Embryonic facial prominence (tissue), 1 donor: ENCODE results near the gene E2F4.

Experiments
- DNase-seq: peaks from one replicate; pipeline ENCODE4 v3.0.0-alpha.2; 2016; ENCODE audit errors: extremely low spot score

E2F4 gene, protein sequence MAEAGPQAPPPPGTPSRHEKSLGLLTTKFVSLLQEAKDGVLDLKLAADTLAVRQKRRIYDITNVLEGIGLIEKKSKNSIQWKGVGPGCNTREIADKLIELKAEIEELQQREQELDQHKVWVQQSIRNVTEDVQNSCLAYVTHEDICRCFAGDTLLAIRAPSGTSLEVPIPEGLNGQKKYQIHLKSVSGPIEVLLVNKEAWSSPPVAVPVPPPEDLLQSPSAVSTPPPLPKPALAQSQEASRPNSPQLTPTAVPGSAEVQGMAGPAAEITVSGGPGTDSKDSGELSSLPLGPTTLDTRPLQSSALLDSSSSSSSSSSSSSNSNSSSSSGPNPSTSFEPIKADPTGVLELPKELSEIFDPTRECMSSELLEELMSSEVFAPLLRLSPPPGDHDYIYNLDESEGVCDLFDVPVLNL

DNA sequence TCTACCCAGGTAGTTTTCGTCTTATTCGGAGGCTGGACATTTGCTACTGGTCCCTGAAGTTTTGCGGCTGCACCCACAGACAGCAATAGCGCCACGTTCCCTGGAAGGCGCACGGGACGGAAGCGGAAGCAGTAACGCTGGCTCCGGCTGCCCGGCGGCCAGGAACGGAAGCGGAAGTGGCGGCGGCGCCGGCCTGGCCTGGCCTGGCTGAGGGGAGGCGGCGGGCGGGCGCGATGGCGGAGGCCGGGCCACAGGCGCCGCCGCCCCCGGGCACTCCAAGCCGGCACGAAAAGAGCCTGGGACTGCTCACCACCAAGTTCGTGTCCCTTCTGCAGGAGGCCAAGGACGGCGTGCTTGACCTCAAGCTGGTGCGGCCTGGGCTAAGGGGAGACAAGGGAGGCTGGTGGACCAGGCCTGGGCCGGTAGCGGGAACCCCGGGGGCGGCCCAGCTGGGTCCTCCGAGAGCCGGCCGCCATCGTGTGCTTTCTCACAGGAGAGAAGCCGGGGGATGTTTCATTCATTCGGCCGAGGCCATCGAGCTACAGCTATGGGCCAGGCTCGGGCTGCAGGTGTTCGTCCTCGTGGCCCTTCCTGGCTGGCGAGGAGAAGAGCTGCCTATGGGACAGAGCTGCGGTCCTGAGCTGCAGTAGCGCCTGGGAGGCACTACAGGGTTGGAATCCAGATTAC, at the start of gene E2F4:
E2F4 (plus strand) TSS at position 161 of the 687 bp plus-strand sequence; CDS start at position 234, 73 bp downstream.
- peak; percentile 82 for DNase-seq

DNA sequence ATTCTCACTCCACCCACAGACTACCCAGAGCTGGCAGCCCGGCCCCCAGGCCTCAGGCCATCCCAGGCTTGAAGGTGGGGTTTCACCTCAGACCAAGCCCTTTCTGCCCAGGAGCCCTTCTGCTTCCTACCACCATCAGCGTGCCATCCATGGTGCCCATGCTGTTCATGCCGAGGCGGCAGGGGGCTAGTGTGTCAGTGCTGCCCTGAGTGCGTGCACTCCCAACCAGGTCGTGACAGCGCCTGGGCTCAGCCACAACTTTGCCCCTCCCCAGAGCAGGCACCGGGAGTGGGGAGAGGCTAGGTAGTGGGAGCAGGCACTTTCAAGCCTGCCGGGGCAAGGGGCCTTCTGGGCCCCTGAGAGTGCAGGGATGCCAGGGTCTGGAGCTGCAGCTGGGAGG, 49.6 kb upstream of the E2F4 start:
- DNase-seq = no peak

DNA sequence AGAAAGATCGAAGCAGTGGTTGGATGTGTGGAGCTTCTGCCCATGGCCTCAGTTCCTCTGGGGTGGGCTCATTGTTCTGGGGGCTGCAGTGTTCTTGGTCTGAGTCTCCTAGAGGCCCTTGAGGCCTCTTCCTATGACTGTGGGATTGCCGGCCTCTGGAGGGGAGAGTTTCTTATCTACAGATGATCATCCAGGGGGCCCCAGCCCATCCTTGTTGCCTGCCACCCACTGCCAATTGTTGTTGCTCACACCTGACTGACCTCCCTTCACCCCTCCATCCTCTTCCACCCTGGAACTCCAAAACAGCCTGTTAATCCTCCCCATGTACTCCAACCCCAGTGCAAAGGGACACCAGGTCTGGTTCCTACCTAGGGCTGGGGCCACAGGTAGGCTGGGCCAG, 47.0 kb upstream of the E2F4 start:
- DNase-seq = no peak

DNA sequence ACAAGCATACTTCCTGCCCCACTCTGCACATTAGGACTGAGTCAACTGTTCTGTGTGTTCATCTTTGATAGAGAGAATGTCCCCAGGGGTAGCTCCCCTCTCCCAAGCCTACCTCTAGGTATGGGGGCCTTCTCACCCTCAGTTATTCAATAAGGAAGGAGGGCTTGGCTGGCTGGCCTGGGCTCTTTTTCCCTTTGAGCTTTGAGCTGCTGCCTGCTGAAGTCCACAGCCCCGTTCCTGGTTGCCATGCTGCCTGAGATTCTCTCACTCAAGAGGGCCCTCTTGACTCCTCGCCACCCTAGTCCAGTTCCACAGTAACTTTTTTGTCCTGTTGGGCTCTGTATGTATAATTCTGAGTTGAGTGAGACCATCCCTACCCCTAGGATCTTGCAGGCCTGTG, 46.2 kb upstream of the E2F4 start:
- no peak for DNase-seq

DNA sequence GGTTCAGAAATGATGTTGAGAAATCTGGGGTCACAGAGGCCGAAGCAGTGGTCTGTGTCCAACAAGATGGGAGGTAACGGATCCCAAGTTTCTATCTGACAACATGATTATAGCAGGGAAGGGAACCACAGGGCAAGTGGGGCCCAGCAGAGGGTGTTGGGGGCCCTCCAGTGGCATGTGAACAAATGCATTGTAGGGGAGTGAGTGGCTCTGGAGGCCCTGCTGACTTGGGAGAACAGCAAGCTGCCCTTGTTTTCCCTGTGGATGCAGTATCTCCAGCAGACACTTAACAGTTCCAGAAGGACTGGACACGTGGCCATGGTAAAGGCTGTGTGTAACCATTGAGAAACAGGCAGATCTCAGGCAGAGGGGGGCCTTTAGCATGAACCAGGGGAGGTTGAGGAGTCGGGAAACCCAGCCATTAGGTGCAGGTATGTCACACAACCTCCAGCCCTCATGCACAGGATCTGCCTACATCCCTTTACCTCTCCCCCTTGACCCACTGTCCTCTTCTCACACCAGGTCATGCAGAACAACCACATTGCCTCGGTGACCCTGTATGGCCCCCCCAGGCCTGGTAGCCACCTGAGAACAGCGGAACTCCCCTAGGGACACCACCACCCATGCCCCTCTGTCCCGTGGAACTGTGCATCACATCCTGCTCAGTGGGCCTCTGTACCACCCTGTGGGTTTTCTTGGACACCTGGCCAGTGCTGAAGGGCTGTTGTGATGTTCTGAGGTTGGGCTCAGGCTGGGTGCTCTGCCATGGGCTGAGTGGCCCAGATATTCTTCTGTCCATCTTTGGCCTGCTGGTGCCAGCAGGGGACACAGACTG, 45.2 kb upstream of the E2F4 start:
- no peak for DNase-seq

DNA sequence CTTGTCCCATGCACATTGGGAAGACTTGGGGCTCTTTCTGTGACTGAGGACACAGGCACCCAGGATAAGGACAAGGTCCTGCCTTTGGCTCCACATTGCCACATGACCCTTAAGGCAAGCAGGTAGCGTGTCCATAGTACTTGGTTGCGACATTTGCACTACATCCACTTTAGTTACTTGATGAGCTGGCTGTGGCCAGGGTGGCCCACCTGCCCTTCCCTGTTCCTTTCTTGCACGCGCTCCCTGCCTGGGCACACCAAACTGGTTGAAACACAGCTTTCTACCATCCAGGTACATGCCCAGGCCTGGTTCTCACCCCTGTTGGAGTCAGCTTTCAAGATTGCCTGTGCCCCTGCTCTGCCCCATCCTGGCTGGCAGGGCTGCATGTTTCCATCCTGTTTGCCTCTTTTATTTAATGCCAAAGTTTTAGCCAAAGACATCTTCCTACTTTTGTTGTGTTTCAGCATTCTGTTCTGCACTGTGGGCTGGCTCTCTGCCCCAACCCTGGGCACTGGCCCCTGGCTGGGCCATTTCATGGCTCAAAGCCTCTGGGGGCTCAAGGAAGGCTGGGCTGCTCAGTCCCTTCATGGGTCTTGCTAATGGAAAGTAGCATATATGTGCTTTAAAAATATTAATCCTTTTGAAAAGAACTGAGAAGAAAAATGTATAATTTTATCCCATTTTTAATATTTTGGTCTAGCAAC, 44.4 kb upstream of the E2F4 start:
- no peak for DNase-seq

DNA sequence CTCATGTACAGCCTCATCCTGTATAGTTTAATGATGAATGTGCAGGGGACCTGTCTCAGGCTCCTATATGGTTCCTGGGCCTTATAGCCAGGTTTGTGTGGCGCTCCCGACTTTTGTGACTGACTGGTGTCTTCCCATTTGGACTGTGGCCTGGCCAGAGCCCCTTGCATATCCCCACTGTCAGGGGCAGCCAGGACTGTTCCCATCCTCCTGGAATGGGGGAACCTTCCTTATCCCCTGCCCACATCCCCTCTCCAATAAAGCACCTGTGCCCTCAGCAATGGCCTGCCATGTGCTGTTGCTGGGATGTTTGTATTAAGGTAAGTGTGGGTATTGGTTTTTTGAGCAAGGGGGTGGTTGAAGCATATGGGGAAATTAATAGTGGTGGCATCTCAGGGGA, 43.7 kb upstream of the E2F4 start:
- no peak for DNase-seq

DNA sequence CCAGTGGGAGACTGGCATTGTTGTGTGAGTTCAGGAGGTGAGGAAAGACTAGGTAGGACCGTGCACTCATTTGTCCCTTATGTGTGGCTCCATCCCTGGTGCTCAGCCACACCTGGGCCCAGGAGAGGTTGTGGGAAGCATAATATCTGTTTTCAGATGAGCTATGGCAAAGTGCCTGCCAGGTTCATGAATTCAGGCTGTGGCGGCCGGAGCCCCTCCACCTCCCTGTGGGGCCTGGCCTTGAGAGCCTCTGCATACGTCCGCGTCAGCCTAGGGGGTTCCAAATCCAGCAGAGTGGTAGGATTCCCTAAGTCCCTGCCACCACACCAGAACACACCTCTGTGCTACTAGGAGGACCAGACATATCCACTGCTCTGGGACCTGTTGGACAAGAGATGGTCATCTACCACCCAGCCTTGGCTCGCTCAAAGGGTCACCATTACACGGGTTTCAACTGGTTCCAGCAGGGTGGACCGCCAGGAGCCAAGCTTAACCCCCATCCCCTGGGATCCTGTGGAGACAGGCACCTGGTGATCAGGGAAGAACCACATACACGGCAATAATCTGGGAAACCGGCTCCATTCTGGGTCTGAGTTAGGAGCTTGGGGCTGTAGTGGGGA, 43.2 kb upstream of the E2F4 start:
- no peak for DNase-seq

DNA sequence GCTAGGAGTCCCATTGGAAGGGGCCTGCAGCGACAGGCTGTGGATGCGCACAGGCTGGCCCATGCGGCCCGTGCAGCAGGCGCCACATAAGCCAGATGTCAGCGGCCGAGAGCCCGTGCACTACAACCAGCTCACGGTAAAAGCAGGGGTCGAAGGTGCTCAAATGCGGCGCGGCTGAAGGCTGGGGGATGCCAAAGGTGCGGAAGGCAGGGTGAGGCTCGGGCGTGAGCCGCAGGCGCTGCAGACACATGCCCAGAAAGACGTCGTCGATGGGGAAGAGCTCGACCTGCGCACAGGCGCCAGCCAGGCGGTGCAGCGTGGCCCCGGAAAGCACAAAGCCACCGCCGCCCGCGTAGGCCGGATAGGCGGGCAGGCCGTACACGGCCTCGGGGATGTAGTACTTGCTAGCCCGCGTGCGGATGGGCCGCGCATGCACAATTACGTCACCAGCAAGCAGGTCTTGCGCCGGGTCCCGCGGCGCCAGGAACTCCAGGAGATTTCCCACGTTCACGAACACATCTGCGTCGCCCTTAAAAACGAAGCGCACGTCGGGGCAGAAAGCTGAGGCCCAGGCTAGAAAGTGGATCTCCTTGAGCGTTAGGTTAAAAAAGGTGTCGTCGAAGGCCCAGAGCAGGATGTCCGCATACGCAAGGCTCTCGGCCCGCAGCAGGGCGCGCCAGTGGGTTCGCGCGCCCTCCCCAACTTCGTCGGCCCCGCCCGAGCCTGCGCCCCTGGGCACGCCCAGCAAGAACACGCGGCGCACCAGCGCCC, 42.5 kb upstream of the E2F4 start:
- no peak for DNase-seq

DNA sequence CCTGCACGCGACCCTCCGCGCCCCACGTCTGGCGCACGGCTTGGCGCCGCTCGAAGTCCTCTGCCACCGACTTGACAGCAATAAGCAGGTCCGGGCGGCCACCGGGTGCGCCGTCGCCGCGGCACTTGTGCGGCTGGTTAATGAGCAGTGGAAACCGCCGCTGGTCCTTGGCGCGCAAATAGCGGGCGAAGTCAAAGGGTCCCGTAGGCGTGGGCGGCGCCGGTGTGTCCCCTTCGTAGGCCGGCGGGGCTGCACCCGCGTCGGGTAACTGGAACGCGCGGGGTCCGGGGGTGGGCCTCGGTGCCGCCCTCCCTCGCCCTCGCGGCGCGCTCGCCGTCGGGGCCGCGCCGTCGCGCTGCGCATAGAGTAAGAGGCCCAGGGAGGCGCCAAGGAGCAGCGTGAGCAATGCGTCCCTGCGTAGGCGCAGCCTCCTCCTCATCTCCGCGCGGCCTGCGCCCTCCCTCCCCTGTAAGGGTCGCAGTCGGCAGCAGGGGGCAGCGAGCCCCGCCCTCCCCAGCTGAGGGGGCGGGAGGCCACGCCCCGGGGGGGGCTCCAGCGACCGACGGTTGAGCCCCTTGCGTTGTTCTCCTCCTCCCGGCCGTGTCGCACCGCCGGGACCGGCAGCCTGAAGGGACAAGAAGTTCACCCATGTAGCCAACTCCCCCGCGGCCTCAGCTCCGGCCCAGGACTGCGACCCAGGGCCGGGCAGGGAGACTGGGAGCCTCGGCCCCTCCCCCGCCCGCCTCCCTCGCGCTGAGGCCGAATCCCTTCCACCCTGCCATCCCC, 41.7 kb upstream of the E2F4 start:
- DNase-seq = no peak

DNA sequence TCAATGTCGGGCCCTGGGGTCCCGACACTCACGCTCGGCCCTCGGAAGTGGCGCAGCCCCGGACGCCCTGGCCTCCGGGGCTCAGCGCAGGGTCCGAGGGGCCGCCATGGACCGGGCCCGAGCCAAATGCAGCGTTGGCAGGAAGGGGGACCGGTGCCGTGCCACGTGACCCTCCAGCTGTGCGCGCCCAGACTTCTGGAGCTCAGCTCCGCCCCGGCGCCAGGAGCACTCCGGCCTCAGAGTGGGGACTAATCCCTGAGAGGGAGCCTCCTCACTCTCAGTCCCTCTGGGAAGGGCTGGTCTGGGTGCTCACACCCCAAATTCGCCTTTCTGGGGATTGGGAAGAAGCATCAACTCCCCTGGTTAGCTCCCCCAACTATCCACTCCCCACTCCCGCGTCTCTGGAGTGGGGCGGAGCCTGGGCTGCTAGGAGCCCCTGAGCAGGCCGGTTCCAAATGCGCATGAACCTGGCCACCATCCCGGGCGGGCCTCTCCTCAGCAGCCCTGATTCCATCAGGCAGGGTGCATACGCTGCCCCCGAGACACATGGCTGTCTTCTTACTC, 41.0 kb upstream of the E2F4 start, which contains the start of gene B3GNT9:
B3GNT9 (minus strand) TSS at position 166 of the 564 bp plus-strand sequence. CDS start 513 bp downstream, outside the sequence.
- DNase-seq = no peak

DNA sequence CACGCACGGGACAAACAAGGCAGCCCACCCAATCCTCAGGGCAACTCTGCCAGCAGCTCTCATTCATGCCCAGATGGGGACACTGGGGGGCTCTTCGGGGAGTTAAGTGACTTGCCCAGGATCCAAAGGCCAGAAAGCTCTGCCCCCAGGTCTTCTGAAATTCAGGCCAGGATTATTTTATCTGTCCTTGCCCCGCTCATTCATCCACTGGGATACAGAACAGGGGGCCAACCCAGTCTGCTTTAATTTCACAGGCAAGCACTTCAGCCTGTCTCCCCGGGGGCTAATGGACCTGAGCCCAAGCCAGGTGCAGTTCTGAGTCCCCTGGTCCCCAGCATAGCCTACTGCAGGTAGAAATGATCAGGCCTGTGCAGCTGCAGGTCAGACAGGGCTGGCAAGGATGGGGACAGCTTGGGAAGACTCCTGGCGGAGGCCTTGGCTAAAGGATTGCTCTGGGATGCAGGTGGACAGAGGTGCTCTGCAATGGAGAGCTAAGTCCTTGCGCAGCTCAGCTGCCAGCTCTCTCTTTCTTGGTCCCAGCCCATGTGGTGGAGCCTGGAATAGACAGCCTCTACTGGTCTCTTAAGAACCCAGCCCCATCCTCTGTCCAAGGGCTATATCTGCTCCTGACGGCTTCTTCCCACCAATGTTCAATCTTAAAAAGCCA, 40.4 kb upstream of the E2F4 start:
- DNase-seq = no peak

DNA sequence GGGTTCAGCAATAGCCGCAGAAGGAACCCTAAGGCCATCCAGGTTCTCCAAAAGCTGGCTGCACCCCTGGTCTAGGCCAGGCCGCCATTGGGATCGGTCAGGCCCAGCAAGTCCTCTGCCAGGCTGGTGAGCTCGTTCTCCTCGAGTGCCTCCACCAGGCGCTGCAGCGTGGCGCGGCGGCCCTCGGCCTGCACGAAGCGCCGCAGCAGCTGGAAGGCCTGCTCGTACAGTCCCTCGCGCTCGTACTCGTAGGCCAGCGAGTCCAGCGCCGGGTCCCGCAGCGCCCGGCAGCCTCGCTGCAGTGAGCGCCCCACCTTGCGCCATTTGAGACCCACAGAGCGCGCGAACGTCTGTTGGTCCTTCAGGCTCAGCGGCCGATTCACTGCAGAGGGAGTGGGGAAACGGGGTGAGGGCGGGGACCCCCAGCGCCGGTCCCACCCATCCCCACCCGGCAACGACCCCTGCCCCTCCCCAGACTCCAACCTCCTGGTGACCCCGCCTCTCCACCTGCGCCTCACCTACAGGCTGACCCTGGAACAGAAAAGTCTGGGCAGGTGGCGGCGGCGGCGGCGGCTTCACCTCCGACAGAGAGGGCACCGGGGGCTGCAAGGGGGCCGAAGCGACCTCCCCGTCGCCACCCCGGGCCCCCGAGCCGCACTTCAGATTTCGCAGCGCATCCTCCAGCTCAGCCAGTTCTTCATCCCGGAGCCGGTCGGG, 37.2 kb upstream of the E2F4 start:
- DNase-seq = no peak

DNA sequence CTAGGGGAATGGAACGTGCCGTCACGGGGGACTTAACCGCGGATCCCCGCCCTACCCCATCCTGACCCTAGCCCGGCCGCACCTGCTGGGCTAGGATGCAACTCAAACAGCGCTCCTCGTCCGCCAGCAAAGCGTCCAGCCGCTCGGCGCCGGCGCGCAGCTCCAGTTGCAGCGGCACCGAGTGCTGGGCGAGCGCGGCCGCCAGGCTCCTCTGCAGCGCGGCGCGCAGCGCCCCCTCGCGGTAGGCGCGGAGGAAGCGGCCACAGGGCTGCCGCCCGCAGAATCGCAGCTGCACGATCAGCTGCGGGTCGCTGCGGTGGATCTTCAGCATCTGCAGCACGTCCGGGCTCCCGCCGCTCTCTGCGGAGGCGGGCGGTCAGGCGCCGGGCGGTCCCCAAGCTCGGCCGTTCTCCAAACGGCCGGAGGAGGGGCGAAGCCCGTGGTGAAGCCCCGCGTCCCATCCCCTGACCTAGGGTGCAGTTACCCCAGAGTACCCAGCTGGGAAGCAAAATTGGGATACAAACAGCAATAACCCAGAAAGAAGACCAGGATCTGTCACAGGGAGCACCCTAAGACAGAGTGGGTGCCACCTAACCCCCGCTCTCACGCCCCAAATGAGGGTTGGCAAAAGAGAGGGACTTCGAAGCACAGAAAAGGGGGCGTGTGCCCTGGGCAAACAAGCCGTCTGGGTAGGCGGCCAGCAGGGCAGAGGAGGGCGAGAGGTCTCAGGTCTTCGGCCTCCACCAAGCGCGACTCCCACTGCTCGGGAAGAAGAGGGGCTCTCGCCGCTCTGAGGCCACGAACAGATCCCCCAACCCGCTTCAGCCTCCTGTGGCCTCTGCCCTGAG, 36.4 kb upstream of the E2F4 start:
- no peak for DNase-seq

DNA sequence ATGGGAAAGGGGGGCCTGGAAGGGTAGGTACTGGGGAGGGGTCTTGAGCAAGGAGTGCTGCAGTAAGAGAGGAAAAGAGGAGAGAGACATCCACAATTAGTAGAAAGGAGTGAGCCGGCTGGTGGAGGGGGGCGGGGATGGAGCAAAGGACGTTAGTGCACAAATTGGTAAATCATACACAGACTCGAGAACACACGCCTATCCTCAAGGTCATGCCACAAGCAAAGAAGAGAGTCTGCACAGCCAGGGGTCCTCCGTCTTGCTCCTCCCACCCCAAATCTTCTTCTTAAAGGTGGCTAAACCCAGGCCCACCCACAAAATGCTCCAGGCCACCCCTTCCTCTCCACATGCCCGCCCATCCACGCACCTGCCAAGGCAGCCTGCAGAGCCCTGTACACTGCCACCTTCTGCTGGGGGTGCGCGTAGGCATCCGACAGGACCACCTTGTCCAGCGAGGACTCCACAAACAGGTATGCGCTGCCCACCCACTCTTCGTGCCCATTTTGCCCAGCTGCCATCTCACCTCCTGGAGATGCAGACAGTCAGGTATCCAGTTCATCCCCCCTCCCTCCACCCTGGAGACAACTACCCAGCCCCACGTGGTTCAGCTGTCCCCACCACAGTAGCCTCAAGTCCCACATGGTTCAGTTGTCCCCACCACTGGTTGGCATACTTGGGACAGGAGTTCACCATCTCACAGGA, 35.7 kb upstream of the E2F4 start:
- DNase-seq = no peak

DNA sequence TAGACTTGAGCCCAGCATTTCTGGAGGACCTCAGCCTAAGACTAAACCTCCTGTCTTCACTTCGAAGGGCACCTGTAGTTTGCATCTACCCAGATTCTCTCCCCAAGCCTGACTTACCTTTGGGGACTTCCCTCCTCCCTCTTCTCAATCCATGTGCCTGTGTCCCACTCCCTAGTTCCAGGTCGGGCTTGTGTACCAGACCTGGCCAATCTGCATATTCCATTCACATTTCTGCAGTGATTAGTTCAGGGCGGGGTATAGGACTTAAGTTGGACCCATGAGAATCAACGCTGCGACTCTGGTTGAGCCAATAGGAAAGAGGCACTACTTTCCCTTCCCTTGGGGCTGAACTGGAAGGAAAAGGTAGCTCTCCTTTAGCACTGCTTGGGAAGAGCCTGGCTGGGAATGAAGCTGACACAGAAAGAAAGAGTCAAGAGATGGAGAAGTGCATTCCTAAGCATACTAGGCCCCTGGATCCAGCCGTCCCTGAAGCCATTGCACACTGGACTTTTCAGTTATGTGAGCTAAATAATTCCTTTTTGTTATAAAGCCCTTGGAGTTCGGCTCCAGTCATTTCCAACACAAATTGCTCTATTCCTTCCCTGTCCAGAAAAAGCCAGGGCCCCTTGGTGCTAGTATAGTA, 34.7 kb upstream of the E2F4 start:
- DNase-seq = no peak
